ENCODE data around the gene TTBK1. TPM values are rescaled to one million over a fixed set of nuclear protein-coding genes. Genes with fewer than 3 reads are reported as not detected.

Gene TTBK1
- total RNA-seq = under 1 TPM in 2 of 4 donors, not detected in 2; 0.06 to 0.14 TPM

DNA sequence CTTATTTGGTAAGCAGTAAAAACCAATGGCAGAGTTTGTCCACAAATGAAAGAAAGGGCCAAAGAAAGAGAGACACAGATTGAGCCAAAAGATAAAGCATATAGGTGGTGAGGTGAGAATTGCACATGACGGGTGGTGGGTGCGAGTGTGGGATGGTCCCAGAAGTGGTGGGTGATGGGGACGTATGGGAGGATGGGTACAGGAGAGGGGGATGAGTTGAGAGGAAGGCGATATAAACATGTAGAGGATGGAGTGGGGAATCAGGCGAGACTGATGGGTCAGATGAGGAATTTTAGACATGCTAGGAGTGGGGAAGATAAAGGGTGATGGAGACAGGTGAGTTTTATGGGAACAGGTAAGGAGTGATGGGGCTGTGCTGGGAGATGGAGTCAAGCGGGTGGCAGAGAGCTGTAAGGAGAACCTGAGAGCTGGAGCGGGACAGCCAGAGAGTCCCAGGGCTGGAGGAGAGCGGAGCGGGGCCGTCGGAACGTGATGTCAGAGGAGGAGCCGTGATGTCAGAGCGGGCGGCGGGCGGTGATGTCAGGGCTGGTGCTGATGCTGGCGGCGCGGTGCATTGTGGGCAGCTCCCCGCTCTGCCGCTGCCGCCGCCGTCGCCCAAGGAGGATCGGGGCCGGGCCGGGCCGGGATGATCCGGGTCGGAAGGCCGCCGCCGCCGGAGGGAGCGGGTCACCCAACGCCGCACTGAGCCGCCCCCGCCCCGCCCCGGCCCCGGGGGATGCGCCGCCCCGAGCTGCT, at the start of gene TTBK1:
Gene TTBK1 (plus strand): TSS at position 574 of the 756 bp plus-strand sequence. CDS start 3,180 bp downstream, outside the sequence.
- peaks cover 8 to 12% of the 10 kb centered on the region in 2 donors for H3K27me3 ChIP-seq
- no peaks in the 10 kb centered on the region for H3K9me3 ChIP-seq
- DNase-seq = no peak
- TF ChIP-seq POLR2A (IDR thresholded peaks at IDR 0.05) = no peak
- no peak within 1 kb of the TSS for H3K4me3 ChIP-seq
- intact Hi-C loops (cut with DNase I; ENCODE audit: low total_unique reads) = no loop called here
- H3K27ac ChIP-seq = no peak within 1 kb of the TSS
- no peaks in the 10 kb centered on the region for H3K36me3 ChIP-seq
- H3K4me1 ChIP-seq = peaks cover 0 to 3% of the 10 kb centered on the region in 2 donors

- Histone ChIP-seq H3K9me3 (no peaks in the 10 kb centered on the region), H3K36me3 (no peaks in the 10 kb centered on the region), H3K27ac (no peak overlapping the region), H3K4me1 (no peaks in the 10 kb centered on the region), H3K27me3 (no peaks in the 10 kb centered on the region), H3K4me3 (no peak overlapping the region)
- intact Hi-C loops (cut with DNase I; ENCODE audit: low total_unique reads) = no loop called here
- no peak for DNase-seq
- TF ChIP-seq POLR2A (IDR thresholded peaks at IDR 0.05) = no peak
- TF ChIP-seq, protein P1, sequence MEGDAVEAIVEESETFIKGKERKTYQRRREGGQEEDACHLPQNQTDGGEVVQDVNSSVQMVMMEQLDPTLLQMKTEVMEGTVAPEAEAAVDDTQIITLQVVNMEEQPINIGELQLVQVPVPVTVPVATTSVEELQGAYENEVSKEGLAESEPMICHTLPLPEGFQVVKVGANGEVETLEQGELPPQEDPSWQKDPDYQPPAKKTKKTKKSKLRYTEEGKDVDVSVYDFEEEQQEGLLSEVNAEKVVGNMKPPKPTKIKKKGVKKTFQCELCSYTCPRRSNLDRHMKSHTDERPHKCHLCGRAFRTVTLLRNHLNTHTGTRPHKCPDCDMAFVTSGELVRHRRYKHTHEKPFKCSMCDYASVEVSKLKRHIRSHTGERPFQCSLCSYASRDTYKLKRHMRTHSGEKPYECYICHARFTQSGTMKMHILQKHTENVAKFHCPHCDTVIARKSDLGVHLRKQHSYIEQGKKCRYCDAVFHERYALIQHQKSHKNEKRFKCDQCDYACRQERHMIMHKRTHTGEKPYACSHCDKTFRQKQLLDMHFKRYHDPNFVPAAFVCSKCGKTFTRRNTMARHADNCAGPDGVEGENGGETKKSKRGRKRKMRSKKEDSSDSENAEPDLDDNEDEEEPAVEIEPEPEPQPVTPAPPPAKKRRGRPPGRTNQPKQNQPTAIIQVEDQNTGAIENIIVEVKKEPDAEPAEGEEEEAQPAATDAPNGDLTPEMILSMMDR (IDR thresholded peaks at IDR 0.05) = no peak
These were observed 49.4 kb upstream of the TTBK1 start for GRCh38 chr6:43193929-43194328.

- TF ChIP-seq, protein P1 (IDR thresholded peaks at IDR 0.05) = no peak
- TF ChIP-seq POLR2A (IDR thresholded peaks at IDR 0.05) = no peak
- no peaks in the 10 kb centered on the region for H3K36me3 ChIP-seq
These were observed 46.9 kb upstream of the TTBK1 start for GRCh38 chr6:43196337-43196736.

DNA sequence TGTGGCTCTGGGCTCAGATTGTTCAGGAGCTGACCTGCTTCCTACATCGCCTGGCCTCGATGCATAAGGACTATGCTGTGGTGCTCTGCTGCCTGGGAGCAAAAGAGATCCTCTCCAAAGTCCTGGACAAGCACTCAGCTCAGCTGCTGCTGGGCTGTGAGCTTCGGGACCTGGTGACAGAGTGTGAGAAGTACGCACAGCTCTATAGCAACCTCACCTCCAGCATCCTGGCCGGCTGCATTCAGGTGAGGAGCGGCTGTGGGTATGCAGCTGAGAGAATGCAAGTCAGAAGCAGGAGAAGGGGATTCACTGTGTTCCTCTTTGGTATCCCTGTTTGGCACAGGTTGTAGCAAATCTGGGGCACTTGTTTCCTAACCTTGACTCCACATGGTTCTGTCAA, 43.4 kb upstream of the TTBK1 start:
- H3K36me3 ChIP-seq = no peaks in the 10 kb centered on the region
- H3K9me3 ChIP-seq = no peaks in the 10 kb centered on the region
- DNase-seq = no peak
- H3K27me3 ChIP-seq = no peaks in the 10 kb centered on the region
- no peak overlapping the region for H3K4me3 ChIP-seq
- intact Hi-C loops (cut with DNase I; ENCODE audit: low total_unique reads) = no loop called here
- H3K27ac ChIP-seq = no peak overlapping the region
- TF ChIP-seq, protein P1 (IDR thresholded peaks at IDR 0.05) = no peak
- no peak for TF ChIP-seq POLR2A (IDR thresholded peaks at IDR 0.05)
- no peaks in the 10 kb centered on the region for H3K4me1 ChIP-seq

More at GRCh38 chr6:43196337-43196736, 46.9 kb upstream of the TTBK1 start:
- Histone ChIP-seq H3K27ac (no peak overlapping the region), H3K4me1 (no peaks in the 10 kb centered on the region), H3K4me3 (no peak overlapping the region), H3K9me3 (no peaks in the 10 kb centered on the region), H3K27me3 (no peaks in the 10 kb centered on the region)
- intact Hi-C loops (cut with DNase I; ENCODE audit: low total_unique reads) = no loop called here
- no peak for DNase-seq

DNA sequence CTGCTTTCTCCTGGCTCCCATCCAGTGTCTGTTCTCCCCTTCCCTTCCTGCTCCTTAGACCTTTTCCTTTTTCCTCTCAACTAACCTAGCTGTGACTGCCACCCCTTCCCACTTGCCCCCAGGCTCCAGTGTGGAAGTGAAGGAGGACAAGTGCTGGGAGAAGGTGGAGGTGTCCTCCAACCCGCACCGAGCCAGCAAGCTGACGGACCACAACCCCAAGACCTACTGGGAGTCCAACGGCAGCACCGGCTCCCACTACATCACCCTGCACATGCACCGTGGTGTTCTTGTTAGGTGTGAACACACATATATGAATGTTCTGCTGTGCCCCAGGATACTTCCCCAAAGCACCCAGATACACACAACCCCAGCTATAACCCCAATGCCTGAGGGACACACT, 42.7 kb upstream of the TTBK1 start:
- Histone ChIP-seq H3K4me1 (no peaks in the 10 kb centered on the region), H3K27me3 (no peaks in the 10 kb centered on the region), H3K9me3 (no peaks in the 10 kb centered on the region), H3K27ac (no peak overlapping the region), H3K4me3 (no peak overlapping the region), H3K36me3 (no peaks in the 10 kb centered on the region)
- intact Hi-C loops (cut with DNase I; ENCODE audit: low total_unique reads) = no loop called here
- no peak for DNase-seq
- TF ChIP-seq, protein P1 (IDR thresholded peaks at IDR 0.05) = no peak
- no peak for TF ChIP-seq POLR2A (IDR thresholded peaks at IDR 0.05)
